K562 (cell line): Measurements from ENCODE around the gene MRPL28.

ENCODE experiments used
- EGR1 ChIP-seq: fragments of 450-650 bp; conservative IDR thresholded peaks from 2 replicates; pipeline ENCODE4 v1.6.1; 2017; ENCODE audit warnings: mild to moderate bottlenecking
- EZH2 ChIP-seq: IDR thresholded peaks from 2 replicates; pipeline ENCODE4 v1.6.1; 2012; ENCODE audit warnings: low read depth, mild to moderate bottlenecking, inconsistent platforms, low read length, borderline replicate concordance
- POLR2A ChIP-seq: fragments of 450-650 bp; conservative IDR thresholded peaks from 2 replicates; pipeline ENCODE4 v1.6.1; 2016
- SIN3A ChIP-seq, 2 experiments: fragments of 150-350 bp in 1 of 2; IDR thresholded peaks; 2 replicates each; pipeline ENCODE4 v1.6.1; 2011 to 2016; ENCODE audit warnings: borderline replicate concordance in 2 of 2, low read depth in 2 of 2, low read length in 2 of 2, mild to moderate bottlenecking in 2 of 2, moderate library complexity in 2 of 2; ENCODE audit not compliant: control insufficient read depth in 1 of 2
- ZBTB1 ChIP-seq: sonication (generic); formaldehyde crosslinking; IDR thresholded peaks from 2 replicates; pipeline ENCODE4 v1.8.1; 2023; ENCODE audit warnings: missing genetic modification reagents, low read depth, mild to moderate bottlenecking, borderline replicate concordance
- TF ChIP-seq, protein P1 (sequence below): sonication (generic); formaldehyde crosslinking; IDR thresholded peaks from 2 replicates; pipeline ENCODE4 v1.9.0; 2022; ENCODE audit warnings: mild to moderate bottlenecking, missing genetic modification reagents
- TF ChIP-seq, protein P2 (sequence below): fragments of 450-650 bp; IDR thresholded peaks from 2 replicates; pipeline ENCODE4 v1.6.1; 2016; ENCODE audit warnings: missing biosample characterization, missing genetic modification characterization

DNA sequence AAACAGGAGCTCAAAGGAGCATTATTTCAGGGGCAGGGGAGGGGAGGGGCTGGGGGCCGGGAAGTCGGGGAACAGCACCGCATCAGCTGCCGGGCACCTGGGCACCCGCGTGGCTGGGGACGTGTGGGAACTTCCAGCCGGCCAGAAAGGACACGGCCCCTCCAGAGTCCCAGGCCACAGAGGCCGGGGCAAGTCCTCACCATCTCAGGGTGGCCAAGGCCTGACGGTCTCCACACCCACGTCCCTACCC lies 10.3 kb upstream of the MRPL28 start:
- TF ChIP-seq POLR2A (no peak), EGR1 (no peak), ZBTB1 (CRISPR knock-in tag) (no peak), EZH2 (no peak), SIN3A (IDR thresholded peaks at IDR 0.05; ENCODE audit: borderline replicate concordance in 2 of 2, control insufficient read depth in 1 of 2, low read depth in 2 of 2, low read length in 2 of 2) (no peak)
- TF ChIP-seq, protein P1, sequence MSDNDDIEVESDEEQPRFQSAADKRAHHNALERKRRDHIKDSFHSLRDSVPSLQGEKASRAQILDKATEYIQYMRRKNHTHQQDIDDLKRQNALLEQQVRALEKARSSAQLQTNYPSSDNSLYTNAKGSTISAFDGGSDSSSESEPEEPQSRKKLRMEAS (CRISPR knock-in tag), result no peak
- TF ChIP-seq, protein P2, sequence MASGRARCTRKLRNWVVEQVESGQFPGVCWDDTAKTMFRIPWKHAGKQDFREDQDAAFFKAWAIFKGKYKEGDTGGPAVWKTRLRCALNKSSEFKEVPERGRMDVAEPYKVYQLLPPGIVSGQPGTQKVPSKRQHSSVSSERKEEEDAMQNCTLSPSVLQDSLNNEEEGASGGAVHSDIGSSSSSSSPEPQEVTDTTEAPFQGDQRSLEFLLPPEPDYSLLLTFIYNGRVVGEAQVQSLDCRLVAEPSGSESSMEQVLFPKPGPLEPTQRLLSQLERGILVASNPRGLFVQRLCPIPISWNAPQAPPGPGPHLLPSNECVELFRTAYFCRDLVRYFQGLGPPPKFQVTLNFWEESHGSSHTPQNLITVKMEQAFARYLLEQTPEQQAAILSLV (tag), result no peak
